ENCODE data around the gene RIPOR1.

The RIPOR1 gene

DNA sequence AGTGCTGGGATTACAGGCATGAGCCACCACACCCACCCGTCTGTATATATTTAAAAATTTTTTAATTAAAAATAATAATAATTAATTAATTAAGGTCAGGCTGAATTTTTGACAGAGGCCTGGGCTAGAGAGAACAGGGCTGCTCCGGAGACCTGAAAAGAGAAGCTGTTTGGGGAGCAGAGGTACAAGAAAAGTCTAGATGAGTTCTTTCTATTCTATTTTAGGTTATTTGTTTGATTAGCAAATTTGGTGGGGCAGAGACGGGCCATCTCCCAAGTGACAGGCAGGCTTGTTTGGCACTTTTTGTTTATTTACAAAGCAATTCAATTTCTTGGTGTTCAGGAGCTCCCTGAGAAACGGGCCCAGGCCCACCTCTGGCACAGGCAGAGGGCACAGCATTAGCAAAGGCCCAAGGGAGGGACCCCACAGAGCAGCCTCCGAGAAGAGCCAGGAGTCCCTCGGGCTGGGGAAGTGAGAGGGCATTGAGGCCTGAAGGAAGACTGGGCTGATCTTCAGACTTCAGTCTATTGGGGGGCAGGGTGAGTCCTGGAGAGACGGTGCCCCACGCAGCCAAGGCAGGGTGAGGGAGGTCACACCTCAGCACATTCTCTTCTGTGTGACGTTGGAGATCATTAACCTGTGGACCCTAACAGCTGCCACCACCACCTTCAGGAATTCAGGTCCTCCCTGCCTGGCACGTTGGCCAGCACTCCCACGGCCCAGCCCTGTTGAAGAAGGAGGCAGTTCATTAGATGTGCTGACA lies 10.8 kb upstream of the RIPOR1 start:
- Histone ChIP-seq H3K36me3 (ENCODE audit: control insufficient read depth, insufficient read depth, low read length) (no peaks in the 10 kb centered on the region), H3K27ac (ENCODE audit: low read depth, low read length, severe bottlenecking) (no peak overlapping the region), H3K4me3 (ENCODE audit: extremely low read depth, insufficient read depth, low read length, poor library complexity, severe bottlenecking) (no peak overlapping the region), H3K9me3 (ENCODE audit: control insufficient read depth, low read length) (no peaks in the 10 kb centered on the region), H3K4me1 (ENCODE audit: control insufficient read depth, insufficient read depth, low read length, poor library complexity, severe bottlenecking) (peaks cover 9% of the 10 kb centered on the region)
- 83 to 86% methylated on average over 6 to 7 of the region's 11 CpGs for whole genome bisulfite sequencing, 2 experiments (ENCODE audit: insufficient coverage in 2 of 2)

DNA sequence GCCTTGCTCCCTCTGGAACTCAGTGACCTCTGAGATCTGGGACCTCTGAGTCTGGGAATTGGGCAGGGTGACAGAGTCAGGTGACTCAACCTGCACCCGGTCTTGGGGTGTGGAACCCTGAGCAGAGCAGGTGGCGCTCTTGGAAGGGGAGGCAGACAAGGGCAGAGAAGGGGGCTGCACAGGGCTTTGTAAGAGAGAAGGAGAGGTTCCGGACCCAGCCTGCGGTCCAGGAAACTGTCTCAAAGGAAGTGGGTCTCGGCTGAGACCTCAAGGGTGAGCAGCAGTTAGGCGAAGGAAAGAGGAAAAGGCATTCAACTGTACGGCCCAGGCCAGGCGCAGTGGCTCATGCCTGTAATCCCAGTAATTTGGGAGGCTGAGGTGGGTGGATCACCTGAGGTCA lies 10.0 kb upstream of the RIPOR1 start:
- H3K9me3 ChIP-seq (ENCODE audit: control insufficient read depth, low read length): no peaks in the 10 kb centered on the region
- H3K36me3 ChIP-seq (ENCODE audit: control insufficient read depth, insufficient read depth, low read length): no peaks in the 10 kb centered on the region
- peaks cover 9% of the 10 kb centered on the region for H3K4me1 ChIP-seq (ENCODE audit: control insufficient read depth, insufficient read depth, low read length, poor library complexity, severe bottlenecking)
- no peak overlapping the region for H3K27ac ChIP-seq (ENCODE audit: low read depth, low read length, severe bottlenecking)
- 93% methylated on average over 8 of the region's 8 CpGs for WGBS, 2 experiments (ENCODE audit: insufficient coverage in 2 of 2)
- H3K4me3 ChIP-seq (ENCODE audit: extremely low read depth, insufficient read depth, low read length, poor library complexity, severe bottlenecking): no peak overlapping the region

DNA sequence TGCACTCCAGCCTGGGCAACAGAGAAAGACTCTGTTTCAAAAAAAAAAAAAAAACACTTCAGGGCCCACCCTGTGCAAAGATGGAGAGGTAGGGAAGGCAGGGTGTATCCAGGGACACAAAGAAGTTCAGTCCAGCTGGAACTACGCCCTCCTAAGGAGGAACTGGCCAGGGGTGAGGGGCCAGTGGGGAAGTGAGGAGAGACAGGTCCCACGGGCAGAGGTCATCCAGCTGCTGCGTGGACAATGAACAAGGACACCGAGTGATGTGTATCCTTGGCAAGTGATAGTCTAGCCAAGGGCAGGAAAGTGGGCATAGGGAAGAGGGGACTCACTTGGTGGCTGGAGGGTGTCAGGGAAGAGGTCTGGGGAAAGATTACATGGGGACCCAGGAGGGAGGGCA lies 9.4 kb upstream of the RIPOR1 start:
- 79 to 89% methylated on average over 4 of the region's 4 CpGs for WGBS, 2 experiments (ENCODE audit: insufficient coverage in 2 of 2)
- Histone ChIP-seq H3K36me3 (ENCODE audit: control insufficient read depth, insufficient read depth, low read length) (no peaks in the 10 kb centered on the region), H3K27ac (ENCODE audit: low read depth, low read length, severe bottlenecking) (no peak overlapping the region), H3K9me3 (ENCODE audit: control insufficient read depth, low read length) (no peaks in the 10 kb centered on the region), H3K4me1 (ENCODE audit: control insufficient read depth, insufficient read depth, low read length, poor library complexity, severe bottlenecking) (peaks cover 9% of the 10 kb centered on the region), H3K4me3 (ENCODE audit: extremely low read depth, insufficient read depth, low read length, poor library complexity, severe bottlenecking) (no peak overlapping the region)

GRCh38 chr16:67521095-67521804 lies 7.4 kb upstream of the RIPOR1 start:
- Histone ChIP-seq H3K27ac (ENCODE audit: low read depth, low read length, severe bottlenecking) (peak overlapping the region; percentile 98), H3K36me3 (ENCODE audit: control insufficient read depth, insufficient read depth, low read length) (no peaks in the 10 kb centered on the region), H3K4me1 (ENCODE audit: control insufficient read depth, insufficient read depth, low read length, poor library complexity, severe bottlenecking) (peaks cover 20% of the 10 kb centered on the region), H3K9me3 (ENCODE audit: control insufficient read depth, low read length) (no peaks in the 10 kb centered on the region), H3K4me3 (ENCODE audit: extremely low read depth, insufficient read depth, low read length, poor library complexity, severe bottlenecking) (peak overlapping the region; percentile 40)
- 1 to 4% methylated on average over 15 to 18 of the region's 25 CpGs for WGBS, 2 experiments (ENCODE audit: insufficient coverage in 2 of 2)

GRCh38 chr16:67525176-67525860 lies 3.3 kb upstream of the RIPOR1 start:
- H3K36me3 ChIP-seq (ENCODE audit: control insufficient read depth, insufficient read depth, low read length): no peaks in the 10 kb centered on the region
- H3K4me3 ChIP-seq (ENCODE audit: extremely low read depth, insufficient read depth, low read length, poor library complexity, severe bottlenecking): no peak overlapping the region
- peaks cover 29% of the 10 kb centered on the region for H3K4me1 ChIP-seq (ENCODE audit: control insufficient read depth, insufficient read depth, low read length, poor library complexity, severe bottlenecking)
- 68 to 75% methylated on average over 7 to 10 of the region's 11 CpGs for WGBS, 2 experiments (ENCODE audit: insufficient coverage in 2 of 2)
- H3K9me3 ChIP-seq (ENCODE audit: control insufficient read depth, low read length): no peaks in the 10 kb centered on the region
- H3K27ac ChIP-seq (ENCODE audit: low read depth, low read length, severe bottlenecking): no peak overlapping the region

- H3K4me1 ChIP-seq (ENCODE audit: control insufficient read depth, insufficient read depth, low read length, poor library complexity, severe bottlenecking): peaks cover 39% of the 10 kb centered on the region
- WGBS, 2 experiments (ENCODE audit: insufficient coverage in 2 of 2): 72 to 79% methylated on average over 2 of the region's 3 CpGs
- H3K27ac ChIP-seq (ENCODE audit: low read depth, low read length, severe bottlenecking): peak overlapping the region; percentile 45
- no peak overlapping the region for H3K4me3 ChIP-seq (ENCODE audit: extremely low read depth, insufficient read depth, low read length, poor library complexity, severe bottlenecking)
- no peaks in the 10 kb centered on the region for H3K36me3 ChIP-seq (ENCODE audit: control insufficient read depth, insufficient read depth, low read length)
- no peaks in the 10 kb centered on the region for H3K9me3 ChIP-seq (ENCODE audit: control insufficient read depth, low read length)
These were observed 2.4 kb upstream of the RIPOR1 start for GRCh38 chr16:67526149-67526791.

GRCh38 chr16:67528870-67529581 lies 397 bp downstream of the RIPOR1 start:
- Histone ChIP-seq H3K36me3 (ENCODE audit: control insufficient read depth, insufficient read depth, low read length) (peaks cover 9% of the 10 kb centered on the region), H3K27ac (ENCODE audit: low read depth, low read length, severe bottlenecking) (peak overlapping the region; percentile 60), H3K9me3 (ENCODE audit: control insufficient read depth, low read length) (no peaks in the 10 kb centered on the region), H3K4me1 (ENCODE audit: control insufficient read depth, insufficient read depth, low read length, poor library complexity, severe bottlenecking) (peaks cover 40% of the 10 kb centered on the region), H3K4me3 (ENCODE audit: extremely low read depth, insufficient read depth, low read length, poor library complexity, severe bottlenecking) (peak overlapping the region; percentile 86)
- whole genome bisulfite sequencing, 2 experiments (ENCODE audit: insufficient coverage in 2 of 2): 0 to 1% methylated on average over 52 to 57 of the region's 65 CpGs

GRCh38 chr16:67529582-67530012 lies 968 bp downstream of the RIPOR1 start:
- Histone ChIP-seq H3K4me3 (ENCODE audit: extremely low read depth, insufficient read depth, low read length, poor library complexity, severe bottlenecking) (peak overlapping the region; percentile 86), H3K4me1 (ENCODE audit: control insufficient read depth, insufficient read depth, low read length, poor library complexity, severe bottlenecking) (peaks cover 40% of the 10 kb centered on the region), H3K27ac (ENCODE audit: low read depth, low read length, severe bottlenecking) (peak overlapping the region; percentile 60), H3K36me3 (ENCODE audit: control insufficient read depth, insufficient read depth, low read length) (peaks cover 12% of the 10 kb centered on the region), H3K9me3 (ENCODE audit: control insufficient read depth, low read length) (no peaks in the 10 kb centered on the region)
- WGBS, 2 experiments (ENCODE audit: insufficient coverage in 2 of 2): 15 to 16% methylated on average over 16 of the region's 16 CpGs

DNA sequence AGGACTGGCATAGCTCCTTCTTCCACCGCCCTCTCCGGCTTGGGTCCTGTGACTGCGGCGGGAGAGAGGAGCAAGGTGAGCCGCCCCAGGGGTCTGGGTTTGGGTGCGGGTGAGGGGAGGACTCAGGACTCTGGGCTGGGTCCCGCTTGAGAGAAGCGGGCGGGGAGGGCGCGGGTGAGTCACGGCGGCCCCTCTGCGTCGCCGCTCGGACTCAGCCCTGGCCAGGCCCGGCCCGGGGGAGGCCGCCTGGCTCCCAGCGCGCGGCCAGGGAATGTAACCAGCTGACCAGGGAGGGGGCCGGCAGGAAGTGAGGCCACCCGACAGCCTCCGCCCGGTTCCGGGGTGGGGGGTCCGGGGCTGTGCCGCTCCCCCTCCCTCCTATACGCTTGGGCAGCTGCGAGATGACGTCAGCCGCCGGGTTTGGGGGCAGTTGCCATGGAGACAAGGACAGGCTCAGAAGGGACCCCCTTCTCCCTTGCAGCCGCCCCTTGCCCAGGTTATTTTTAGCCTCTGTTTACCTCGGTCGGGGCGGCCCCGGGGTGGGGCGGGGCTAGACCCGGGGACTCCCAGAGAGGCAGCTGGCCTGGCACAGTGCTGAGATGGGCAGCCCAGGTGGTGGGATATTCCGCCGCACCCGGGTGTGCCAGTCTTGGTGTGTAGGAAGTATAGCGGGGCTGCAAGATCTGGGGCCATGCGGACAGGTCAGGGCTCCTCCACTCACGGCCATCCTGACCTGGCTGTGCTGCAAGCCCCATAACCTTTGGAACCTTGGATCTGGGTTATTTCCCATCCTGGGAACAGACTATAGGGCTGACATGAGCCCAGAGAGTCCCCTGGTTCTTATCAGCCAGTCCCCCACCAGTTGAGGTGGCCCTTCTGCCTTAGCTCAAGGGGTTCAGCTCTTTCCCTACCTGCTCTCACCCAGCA lies 1.6 kb downstream of the RIPOR1 start:
- 10 to 11% methylated on average over 30 to 40 of the region's 48 CpGs for WGBS, 2 experiments (ENCODE audit: insufficient coverage in 2 of 2)
- peaks cover 13% of the 10 kb centered on the region for H3K36me3 ChIP-seq (ENCODE audit: control insufficient read depth, insufficient read depth, low read length)
- peak overlapping the region; percentile 86 for H3K4me3 ChIP-seq (ENCODE audit: extremely low read depth, insufficient read depth, low read length, poor library complexity, severe bottlenecking)
- peak overlapping the region; percentile 60 for H3K27ac ChIP-seq (ENCODE audit: low read depth, low read length, severe bottlenecking)
- H3K4me1 ChIP-seq (ENCODE audit: control insufficient read depth, insufficient read depth, low read length, poor library complexity, severe bottlenecking): peaks cover 36% of the 10 kb centered on the region
- H3K9me3 ChIP-seq (ENCODE audit: control insufficient read depth, low read length): no peaks in the 10 kb centered on the region
